Measurements from ENCODE around the gene RAB24.
"Not testable (repeated sequence)": the region's sequence is repeated elsewhere in the genome, so short reads cannot be mapped to it uniquely, and the experiment has no call there.

RAB24 gene

GRCh38 chr5:177303121-177303924 is at the start of gene RAB24, which contains the start of gene PRELID1:
TSS of gene RAB24 (minus strand) at chr5:177303719. CDS start at chr5:177303288, 431 bp downstream.
TSS of gene PRELID1 (plus strand) at chr5:177303799. CDS start at chr5:177303986, 187 bp downstream.
- peak; percentile 50 for DNase-seq

DNA sequence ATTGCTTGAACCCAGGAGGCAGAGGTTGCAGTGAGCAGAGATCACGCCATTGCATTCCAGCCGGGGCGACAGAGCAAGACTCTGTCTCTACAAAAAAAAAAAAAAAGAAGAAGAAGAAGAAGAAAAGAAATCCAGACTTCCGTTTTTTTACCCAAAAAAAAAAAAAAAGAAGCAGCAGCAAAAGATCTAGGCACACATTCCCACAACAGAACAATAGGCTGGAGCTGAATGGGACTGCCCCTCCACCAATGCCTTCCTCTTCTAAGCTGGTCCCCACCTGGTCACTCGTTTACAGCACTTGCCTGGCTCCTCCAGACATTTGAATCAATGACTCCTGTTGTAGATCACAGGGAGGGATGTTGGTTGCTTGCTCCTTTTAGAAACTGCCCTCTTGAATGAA is 49.6 kb upstream of the RAB24 start:
- no peak for DNase-seq

DNA sequence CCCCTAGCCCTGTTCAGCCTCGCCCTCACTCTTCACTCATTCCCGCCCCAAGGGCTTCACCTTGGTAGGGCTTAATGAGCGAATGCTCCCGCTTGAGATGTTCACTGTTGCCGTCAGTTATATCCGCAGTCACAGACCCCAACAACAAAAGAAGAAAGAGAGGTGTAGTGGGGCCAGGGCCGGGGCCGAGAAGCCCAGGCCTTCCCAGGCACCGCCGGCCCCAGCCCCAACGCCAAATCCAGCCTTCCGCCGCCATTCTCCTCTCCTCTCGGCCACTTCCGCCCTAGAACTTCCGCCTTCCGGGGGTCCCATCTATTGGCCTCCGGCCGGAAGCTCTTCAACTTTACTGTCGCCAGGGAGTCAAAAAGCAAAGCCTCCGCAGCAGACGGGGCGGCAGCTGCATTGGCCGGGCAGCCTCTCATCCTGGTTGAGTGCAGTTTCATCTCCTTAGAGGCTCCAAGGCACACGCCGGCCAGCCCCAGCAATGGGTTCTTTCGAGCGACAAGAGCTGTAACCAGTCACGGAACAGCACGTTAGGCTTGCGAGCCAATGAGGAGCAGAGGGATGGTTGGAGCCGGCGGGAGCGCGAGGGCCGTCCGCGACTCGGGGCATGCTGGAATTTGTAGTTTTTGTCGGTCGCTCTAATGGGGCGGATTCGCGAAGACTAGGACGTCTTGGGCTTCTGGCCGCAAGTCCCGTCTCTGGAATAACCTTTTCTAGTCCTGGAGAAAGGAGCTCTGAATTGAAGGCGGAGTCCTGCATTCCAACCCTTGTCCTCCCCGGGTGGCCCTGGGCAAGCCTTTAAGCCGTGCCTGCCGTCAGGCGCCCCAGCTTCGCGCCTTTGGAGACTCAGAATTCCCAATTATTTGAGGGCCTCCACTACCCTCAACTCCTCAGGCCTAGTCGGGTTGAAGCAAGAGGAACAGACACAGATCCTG is 48.1 kb upstream of the RAB24 start, which contains the start of gene LMAN2:
TSS of gene LMAN2 (minus strand) at position 277 of the 938 bp plus-strand sequence. CDS start at position 256, 21 bp downstream.
- DNase-seq, result peak; percentile 93

DNA sequence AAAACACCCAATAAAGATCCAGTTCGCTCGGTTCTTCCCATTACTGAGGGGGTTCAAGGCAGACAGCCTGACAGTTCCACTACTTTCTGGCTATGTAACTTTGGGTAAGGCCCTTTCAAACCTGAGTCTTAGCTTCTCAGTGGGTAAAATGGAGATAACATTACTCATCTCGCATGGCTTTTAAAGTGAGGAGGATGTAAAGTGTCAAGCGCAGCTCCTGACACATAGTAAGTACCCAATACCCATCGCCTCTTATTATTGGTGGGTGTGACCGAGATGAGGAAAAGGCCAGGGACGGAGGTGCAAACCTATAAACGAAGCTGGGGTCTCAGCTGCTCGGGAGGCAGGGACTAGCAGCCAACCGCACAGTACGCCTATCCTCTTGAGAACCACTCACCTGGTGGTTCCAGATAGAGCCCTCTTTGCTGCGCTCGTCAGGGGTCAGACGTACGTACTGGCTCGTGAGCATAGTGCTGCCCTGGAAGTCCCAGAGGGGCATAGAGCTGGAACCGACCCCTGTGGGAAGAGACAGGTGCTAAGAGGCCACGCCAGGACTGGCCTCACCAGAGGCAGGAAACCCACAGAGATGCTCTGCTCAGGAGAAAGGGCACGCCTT is 47.4 kb upstream of the RAB24 start:
- no peak for DNase-seq

DNA sequence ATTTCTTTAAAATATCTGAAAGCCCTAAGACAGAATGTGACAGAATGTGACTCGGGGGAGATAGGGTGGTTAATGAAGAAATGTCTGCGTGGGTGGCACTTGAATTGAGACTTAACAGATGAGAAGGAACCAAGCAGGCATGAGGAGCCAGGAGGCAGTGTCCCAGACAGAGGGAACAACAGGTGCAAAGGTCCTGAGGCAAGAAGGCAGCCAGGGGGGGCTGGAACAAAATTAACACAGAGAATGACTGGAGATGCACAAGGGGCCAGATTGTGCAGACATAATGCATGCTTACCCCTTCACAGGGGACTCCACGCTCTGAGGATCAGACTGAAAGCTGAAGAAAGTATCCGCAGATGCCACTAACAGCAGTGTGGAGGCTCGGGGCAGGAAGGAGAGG is 46.2 kb upstream of the RAB24 start:
- DNase-seq, result no peak

DNA sequence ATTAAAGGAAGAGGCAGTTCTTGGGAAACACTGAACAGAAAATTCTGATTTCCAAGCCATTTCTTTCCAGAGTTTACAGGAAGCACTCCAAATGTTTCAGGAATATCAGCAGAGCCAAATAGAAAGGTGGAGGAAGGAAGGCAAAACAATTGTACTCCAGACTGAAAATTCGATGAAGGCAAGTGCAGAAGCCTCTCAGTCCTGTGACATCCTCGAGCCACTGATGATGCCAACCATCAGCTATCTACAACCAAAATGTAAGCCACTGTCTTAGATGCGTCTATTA is 45.8 kb upstream of the RAB24 start:
- no peak for DNase-seq

- no peak for DNase-seq
Measured at GRCh38 chr5:177347699-177348098, 44.2 kb upstream of the RAB24 start.

DNA sequence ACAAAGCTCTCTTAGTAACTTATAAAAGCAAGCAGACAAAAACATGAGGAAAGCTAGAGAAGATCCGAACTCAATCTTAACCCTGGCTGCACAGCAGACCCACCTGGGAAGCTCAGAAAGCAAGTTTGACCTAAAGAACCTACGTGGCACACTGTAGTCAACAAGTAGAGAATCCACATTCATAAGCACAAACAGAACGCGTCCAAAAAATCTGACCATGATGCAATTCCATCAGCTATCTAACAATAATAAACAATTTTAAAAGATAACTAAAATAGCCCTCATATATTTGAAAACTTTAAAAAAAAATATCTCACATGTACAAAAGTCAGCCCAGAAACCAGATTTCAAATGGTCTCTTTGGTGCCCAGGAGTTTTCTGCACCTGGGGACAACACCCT is 43.3 kb upstream of the RAB24 start:
- DNase-seq, result no peak

DNA sequence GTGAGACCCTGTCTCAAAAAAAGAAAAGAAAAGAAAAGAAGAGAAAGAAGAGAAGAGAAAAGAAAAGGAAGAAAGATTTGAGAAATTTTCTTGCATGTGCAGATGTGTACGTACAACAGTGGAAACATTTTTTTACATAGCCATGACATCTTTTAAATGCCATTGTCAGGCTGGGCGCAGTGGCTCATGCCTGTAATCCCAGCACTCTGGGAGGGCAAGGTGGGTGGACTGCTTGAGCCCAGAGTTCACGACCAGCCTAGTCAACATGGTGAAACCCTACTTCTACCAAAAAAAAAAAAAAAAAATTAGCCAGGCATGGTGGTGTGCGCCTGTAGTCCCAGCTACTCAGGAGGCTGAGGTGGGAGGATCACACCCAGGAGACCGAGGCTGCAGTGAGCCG is 41.4 kb upstream of the RAB24 start:
- DNase-seq, result no peak

DNA sequence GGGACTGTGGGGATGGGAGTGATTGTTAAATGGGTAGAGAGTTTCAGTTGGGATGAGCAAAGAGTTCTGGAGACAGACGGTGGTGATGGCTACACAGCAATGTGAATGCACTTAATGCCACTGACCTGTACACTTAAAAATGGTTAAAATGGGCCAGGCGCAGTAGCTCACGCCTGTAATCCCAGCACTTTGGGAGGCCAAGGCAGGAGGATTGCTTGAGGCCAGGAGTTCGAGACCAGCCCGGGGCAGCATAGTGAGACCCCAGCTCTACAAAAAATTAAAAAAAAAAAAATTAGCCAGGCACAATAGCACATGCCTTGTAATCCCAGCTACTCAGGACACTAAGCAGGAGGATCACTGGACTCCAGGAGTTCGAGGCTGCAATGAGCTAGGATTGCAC is 40.3 kb upstream of the RAB24 start:
- no peak for DNase-seq

DNA sequence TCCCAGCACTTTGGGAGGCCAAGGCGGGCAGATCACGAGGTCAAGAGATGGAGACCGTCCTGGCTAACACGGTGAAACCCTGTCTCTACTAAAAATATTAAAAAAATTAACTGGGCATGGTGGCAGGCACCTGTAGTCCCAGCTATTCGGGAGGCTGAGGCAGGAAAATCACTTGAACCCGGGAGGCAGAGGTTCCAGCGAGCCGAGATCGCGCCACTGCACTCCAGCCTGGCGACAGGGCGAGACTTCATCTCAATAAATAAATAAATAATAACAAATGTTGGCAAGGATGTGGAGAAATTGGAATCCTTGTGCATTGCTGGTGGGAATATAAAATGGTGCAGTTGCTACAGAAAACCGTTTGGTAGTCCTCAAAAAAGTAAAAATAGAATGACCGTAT is 39.5 kb upstream of the RAB24 start:
- not testable (repeated sequence) for DNase-seq

DNA sequence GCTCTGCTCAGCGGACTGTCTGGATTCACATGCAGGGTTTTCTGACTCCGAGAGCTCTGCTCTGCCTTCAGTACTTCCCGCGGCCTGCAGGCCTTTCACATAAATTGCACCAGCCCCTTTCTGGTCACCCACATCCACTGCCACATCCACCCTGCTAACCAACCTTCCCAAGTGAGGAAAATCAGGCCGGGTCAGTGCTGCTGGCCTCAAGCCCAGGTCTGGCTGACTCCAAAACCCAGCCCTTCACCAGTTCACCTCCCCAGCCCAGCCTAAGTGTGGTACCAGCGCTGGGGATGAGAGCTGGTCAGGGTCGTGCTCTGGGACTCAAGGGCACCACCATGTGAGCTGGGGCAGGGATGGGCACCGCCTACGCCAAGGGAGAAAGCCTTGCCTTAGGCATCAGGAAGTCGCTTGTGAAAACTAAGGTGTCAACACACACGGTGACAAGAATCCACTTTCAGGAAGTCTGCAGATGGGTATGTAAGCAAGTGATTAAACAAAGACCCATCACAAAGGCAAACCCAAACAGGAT is 35.7 kb upstream of the RAB24 start:
- DNase-seq, result no peak

DNA sequence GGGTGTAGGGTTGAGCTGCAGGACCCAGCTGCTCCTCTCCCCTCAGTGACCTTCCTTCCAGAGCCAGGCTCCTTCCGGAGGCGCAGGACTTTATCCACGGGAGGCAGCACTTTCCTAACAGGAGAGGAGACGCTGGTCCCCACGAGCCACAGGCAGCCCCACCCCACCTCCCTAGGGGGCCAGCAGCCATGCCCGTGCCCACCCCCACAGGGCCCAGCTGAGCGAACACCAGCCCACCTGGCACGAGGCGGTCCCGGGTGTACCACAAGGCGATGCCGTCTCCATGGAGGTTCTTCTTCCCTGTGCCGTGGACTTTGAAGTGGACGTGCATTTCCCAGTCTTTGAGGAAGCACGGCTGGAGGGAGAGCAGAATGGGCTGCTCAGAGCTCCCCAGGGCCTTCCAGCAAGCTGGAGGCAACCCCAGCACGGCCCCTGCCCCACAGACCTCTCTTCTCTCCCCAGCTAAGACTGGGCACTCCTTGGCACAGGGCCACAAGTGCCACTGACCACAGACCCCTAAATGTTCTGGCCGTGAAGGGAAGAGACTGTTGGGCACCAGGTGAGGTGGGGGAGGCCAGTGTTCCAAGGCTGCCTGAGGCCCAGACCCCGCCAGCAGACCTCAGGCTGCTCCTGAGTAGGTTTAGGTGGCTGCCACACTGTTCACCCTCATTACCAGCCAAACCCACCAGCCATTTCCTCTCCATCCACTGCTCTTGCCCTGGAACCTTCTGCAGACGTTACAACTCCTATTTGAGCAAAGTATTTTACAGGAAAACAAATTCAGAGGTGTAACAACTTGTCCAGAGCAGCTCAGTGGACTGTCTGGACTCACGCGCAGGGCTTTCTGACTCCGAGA is 35.0 kb upstream of the RAB24 start:
- DNase-seq, result no peak

GRCh38 chr5:177336603-177337494 is 33.3 kb upstream of the RAB24 start:
- DNase-seq, result no peak

- no peak for DNase-seq
Measured at GRCh38 chr5:177336112-177336511, 32.6 kb upstream of the RAB24 start.

- DNase-seq, result no peak
Measured at GRCh38 chr5:177335701-177336065, 32.2 kb upstream of the RAB24 start.

DNA sequence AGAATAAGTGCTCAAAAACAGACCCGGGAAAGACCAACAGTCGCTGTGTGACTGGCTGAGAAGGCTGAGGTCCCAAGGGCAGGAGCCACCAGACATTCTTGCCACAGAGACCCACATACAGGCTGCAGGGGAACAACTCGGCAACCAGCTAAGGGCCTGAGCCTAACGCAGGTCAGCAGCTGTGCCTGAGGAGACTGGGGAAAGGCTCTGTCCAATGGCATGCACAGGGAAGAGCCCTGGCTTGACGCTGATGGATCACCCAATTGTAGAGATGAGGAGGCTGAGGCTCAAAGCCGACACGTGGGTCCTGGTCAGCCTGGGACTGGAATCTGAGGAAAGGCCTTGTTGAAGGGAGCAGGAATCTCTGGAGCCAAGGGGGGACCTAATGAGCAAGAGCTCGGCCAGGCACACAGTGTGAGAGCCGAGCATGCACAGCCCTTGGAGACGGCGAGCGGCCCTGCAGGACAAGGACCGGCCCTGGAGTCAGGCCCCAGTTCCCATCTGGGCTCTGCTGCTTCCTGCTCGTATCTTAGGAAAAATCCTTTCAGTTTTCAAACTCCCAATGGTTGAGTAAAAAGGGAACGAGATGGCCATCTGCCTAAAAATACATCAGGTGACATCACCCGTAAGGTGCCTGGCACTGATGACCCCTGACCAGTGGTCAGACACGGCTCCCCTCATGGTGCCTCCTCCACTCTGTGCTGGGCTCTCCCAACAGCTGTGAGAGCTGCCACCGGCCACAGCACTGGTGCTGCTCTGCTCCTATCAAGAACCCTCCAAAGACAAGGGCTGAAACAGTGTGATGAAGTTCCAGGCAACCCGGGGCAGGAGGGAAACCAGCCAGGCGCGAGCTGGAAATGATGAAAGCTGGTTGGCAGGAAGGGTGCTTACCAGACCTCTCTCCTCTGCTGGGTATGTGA is 31.5 kb upstream of the RAB24 start:
- DNase-seq, result no peak

DNA sequence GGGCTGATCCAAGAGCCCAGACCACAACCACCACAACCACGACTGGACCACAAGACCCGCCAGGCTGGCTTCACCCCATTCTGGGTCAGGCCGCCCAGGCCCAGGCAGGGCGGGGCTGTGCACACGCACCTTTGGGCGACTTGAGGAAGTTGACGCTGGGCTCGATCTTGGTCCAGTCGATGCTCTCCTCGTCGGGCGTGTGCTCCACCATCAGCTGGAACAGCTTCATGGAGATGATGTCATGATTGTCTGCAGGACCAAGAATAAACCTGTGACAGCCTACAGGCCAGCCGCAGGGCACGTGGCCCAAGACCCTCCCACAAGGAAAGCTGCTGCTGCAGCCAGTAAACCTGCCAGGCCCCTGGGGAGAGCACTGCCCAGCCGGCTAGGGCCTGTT is 30.6 kb upstream of the RAB24 start:
- DNase-seq, result no peak

DNA sequence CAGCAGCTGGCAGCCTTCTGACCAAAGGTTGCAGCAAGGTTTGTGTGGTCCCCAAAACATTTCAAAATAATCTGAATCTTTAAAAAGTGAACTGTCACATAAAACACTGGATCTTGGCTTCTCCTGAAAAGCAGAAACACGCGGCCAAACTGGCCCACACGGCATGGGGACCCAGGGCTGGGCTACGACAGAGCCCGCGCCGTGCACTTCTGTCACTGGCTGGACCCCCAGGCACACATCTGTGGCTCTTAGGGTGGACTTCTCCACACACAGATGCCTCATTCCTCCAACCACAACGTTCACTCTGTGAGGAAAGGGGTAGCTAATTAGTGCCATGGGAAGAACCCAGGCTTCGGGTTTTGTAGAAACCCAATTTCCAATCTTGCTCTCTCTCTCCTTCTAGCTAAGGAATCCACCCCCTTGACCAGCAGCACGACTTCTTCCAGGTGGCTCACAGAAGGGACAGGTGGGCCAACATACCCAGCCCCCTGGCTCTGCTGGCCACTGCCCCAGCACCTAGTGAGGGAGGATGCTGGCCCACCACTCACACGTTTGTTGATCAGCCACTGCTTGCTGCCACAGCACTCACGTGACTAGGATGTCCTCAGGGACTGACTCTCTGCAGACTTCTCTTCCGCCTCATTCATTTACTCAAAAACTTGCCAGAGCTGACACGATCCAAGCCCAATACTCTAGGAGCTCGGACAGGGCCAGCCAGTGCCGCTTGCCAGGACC is 30.1 kb upstream of the RAB24 start:
- no peak for DNase-seq
